ENCODE data around the gene MRPL4.

The MRPL4 gene

DNA sequence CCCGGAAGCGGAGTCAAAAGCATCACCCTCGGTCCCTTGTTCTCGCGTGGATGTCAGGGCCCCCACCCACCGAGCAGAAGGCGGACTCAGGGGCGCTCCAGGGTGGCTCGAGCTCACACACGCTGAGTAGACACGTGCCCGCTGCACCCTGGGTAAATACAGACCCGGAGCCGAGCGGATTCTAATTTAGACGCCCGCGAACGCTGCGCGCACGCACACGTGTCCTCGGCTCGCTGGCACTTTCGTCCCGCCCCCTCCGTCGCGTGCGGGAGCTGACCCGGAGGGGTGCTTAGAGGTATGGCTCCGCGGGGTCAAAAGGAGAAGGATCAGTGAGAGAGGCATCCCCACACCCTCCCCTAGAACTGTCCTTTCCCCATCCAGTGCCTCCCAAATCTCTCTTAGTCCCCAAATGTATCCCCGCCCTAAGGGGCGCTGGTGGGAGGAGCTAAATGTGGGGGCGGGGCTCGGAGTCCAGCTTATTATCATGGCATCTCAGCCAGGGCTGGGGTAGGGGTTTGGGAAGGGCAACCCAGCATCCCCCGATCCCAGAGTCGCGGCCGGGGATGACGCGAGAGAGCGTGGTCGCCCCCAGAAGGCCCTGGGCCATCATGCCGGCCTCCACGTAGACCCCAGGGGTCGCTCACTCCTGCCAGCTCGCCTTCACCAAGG lies 37.3 kb downstream of the MRPL4 start:
- peaks cover 29% of the 10 kb centered on the region for H3K4me1 ChIP-seq (ENCODE audit: insufficient read depth, low read length, poor library complexity, severe bottlenecking)
- no peaks in the 10 kb centered on the region for H3F3A ChIP-seq (ENCODE audit: low read depth)
- peak overlapping the region; percentile 83 for H3K4me2 ChIP-seq (ENCODE audit: low read depth, low read length, poor library complexity, severe bottlenecking)
- H3K79me2 ChIP-seq (ENCODE audit: insufficient read depth, low read length) = no peaks in the 10 kb centered on the region
- H3K4me3 ChIP-seq (ENCODE audit: low read length, poor library complexity, severe bottlenecking) = peak overlapping the region; percentile 74
- H3K9ac ChIP-seq (ENCODE audit: low read depth, low read length, poor library complexity, severe bottlenecking) = peak overlapping the region; percentile 54
- H3K9me2 ChIP-seq (replicated peaks; ENCODE audit: low read depth, low read length) = no peaks in the 10 kb centered on the region
- no peak for TF ChIP-seq EZH2phosphoT487 (IDR thresholded peaks at IDR 0.05; ENCODE audit: borderline replicate concordance)
- TF ChIP-seq, protein P1, sequence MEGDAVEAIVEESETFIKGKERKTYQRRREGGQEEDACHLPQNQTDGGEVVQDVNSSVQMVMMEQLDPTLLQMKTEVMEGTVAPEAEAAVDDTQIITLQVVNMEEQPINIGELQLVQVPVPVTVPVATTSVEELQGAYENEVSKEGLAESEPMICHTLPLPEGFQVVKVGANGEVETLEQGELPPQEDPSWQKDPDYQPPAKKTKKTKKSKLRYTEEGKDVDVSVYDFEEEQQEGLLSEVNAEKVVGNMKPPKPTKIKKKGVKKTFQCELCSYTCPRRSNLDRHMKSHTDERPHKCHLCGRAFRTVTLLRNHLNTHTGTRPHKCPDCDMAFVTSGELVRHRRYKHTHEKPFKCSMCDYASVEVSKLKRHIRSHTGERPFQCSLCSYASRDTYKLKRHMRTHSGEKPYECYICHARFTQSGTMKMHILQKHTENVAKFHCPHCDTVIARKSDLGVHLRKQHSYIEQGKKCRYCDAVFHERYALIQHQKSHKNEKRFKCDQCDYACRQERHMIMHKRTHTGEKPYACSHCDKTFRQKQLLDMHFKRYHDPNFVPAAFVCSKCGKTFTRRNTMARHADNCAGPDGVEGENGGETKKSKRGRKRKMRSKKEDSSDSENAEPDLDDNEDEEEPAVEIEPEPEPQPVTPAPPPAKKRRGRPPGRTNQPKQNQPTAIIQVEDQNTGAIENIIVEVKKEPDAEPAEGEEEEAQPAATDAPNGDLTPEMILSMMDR (conservative IDR thresholded peaks at IDR 0.05; ENCODE audit: low read length) = no peak
- peaks cover 14% of the 10 kb centered on the region; the same call in 1 of the 2 replicates for H3K36me3 ChIP-seq (ENCODE audit: insufficient read depth, low read length)
- H3K27me3 ChIP-seq (ENCODE audit: insufficient read depth, low read length, poor library complexity, severe bottlenecking) = no peaks in the 10 kb centered on the region
- H3K9me3 ChIP-seq (ENCODE audit: insufficient read depth, low read depth, low read length) = no peaks in the 10 kb centered on the region
- H4K20me1 ChIP-seq (ENCODE audit: insufficient read depth, low read length, poor library complexity, severe bottlenecking) = no peaks in the 10 kb centered on the region
- H2AFZ ChIP-seq (ENCODE audit: low read length) = peak overlapping the region; percentile 86

DNA sequence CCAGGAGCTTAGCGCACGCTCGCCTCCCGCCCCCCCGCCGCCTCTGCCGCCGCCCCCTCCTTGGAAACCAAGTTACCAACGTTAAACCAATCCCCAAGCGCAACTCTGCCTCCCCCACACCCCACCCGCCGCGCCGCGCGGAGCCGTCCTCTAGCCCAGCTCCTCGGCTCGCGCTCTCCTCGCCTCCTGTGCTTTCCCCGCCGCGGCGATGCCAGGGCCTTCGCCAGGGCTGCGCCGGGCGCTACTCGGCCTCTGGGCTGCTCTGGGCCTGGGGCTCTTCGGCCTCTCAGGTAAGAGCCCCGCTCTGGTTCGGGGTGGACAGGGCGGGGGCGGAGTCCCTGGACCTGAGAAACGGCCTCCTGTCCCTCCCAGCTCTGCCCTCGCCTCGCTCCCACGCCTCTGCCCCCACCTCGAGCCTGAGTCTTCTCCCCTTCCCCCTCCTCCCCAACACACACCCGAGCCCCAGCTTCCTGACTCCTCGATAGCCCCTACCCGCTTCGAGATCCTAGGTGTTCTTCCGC lies 37.9 kb downstream of the MRPL4 start, which contains the start of gene ICAM5:
ICAM5 (plus strand) TSS at position 117 of the 521 bp plus-strand sequence; CDS start at position 209, 92 bp downstream.
- Histone ChIP-seq H3K27me3 (ENCODE audit: insufficient read depth, low read length, poor library complexity, severe bottlenecking) (no peaks in the 10 kb centered on the region), H3F3A (ENCODE audit: low read depth) (no peaks in the 10 kb centered on the region), H3K4me1 (ENCODE audit: insufficient read depth, low read length, poor library complexity, severe bottlenecking) (peaks cover 29% of the 10 kb centered on the region), H3K36me3 (ENCODE audit: insufficient read depth, low read length) (peaks cover 8% of the 10 kb centered on the region; the same call in 1 of the 2 replicates), H3K4me3 (ENCODE audit: low read length, poor library complexity, severe bottlenecking) (peak within 1 kb of the TSS; percentile 74), H3K79me2 (ENCODE audit: insufficient read depth, low read length) (no peaks in the 10 kb centered on the region), H2AFZ (ENCODE audit: low read length) (peak within 1 kb of the TSS; percentile 86), H4K20me1 (ENCODE audit: insufficient read depth, low read length, poor library complexity, severe bottlenecking) (no peaks in the 10 kb centered on the region), H3K4me2 (ENCODE audit: low read depth, low read length, poor library complexity, severe bottlenecking) (peak within 1 kb of the TSS; percentile 83), H3K9ac (ENCODE audit: low read depth, low read length, poor library complexity, severe bottlenecking) (peak within 1 kb of the TSS; percentile 54), H3K9me2 (replicated peaks; ENCODE audit: low read depth, low read length) (no peaks in the 10 kb centered on the region), H3K9me3 (ENCODE audit: insufficient read depth, low read depth, low read length) (no peaks in the 10 kb centered on the region)
- no peak for TF ChIP-seq EZH2phosphoT487 (IDR thresholded peaks at IDR 0.05; ENCODE audit: borderline replicate concordance)
- TF ChIP-seq, protein P1 (conservative IDR thresholded peaks at IDR 0.05; ENCODE audit: low read length) = no peak

DNA sequence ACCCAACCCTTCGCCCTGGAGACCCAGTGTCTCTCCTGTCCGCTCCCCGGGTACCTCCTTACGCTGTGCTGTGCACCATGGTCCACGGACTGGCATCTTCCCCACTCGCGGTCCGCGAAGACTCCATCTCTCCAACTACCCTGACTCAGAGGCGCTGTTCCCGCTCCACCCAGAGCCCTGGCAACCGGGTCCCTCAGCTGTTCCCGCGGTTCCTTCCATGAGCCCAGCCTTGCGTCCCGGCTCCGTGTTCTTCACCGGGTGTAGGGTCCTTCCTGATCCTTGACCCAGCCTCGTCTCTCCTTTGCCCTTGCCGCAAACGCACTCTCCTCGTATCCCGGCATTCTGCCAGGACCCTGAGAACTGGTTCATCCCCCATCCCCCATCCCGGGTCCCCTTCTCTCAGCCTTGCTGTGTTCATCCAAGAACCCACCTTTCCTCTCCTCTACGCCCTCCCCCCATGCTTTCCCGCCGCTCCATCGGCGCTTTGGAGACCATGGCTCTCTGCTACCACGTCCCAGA lies 38.4 kb downstream of the MRPL4 start:
- Histone ChIP-seq H3K9ac (ENCODE audit: low read depth, low read length, poor library complexity, severe bottlenecking) (no peak overlapping the region), H3K4me1 (ENCODE audit: insufficient read depth, low read length, poor library complexity, severe bottlenecking) (peaks cover 29% of the 10 kb centered on the region)

More for the DNA sequence above, 38.4 kb downstream of the MRPL4 start:
- no peak overlapping the region for H3K4me3 ChIP-seq (ENCODE audit: low read length, poor library complexity, severe bottlenecking)
- H3F3A ChIP-seq (ENCODE audit: low read depth) = no peaks in the 10 kb centered on the region
- H3K4me2 ChIP-seq (ENCODE audit: low read depth, low read length, poor library complexity, severe bottlenecking) = peak overlapping the region; percentile 83
- H4K20me1 ChIP-seq (ENCODE audit: insufficient read depth, low read length, poor library complexity, severe bottlenecking) = no peaks in the 10 kb centered on the region
- peaks cover 3% of the 10 kb centered on the region; the same call in 1 of the 2 replicates for H3K36me3 ChIP-seq (ENCODE audit: insufficient read depth, low read length)
- H3K79me2 ChIP-seq (ENCODE audit: insufficient read depth, low read length) = no peaks in the 10 kb centered on the region
- H3K27me3 ChIP-seq (ENCODE audit: insufficient read depth, low read length, poor library complexity, severe bottlenecking) = no peaks in the 10 kb centered on the region
- no peaks in the 10 kb centered on the region for H3K9me3 ChIP-seq (ENCODE audit: insufficient read depth, low read depth, low read length)
- H2AFZ ChIP-seq (ENCODE audit: low read length) = no peak overlapping the region
- TF ChIP-seq EZH2phosphoT487 (IDR thresholded peaks at IDR 0.05; ENCODE audit: borderline replicate concordance) = no peak
- TF ChIP-seq, protein P1 (conservative IDR thresholded peaks at IDR 0.05; ENCODE audit: low read length) = no peak
- no peaks in the 10 kb centered on the region for H3K9me2 ChIP-seq (replicated peaks; ENCODE audit: low read depth, low read length)
